SK-N-MC (cell line): Measurements from ENCODE around the gene PSPN.

Source experiments
- EZH2 ChIP-seq: fragments of 200-600 bp; sonication (generic); IDR thresholded peaks from one replicate; pipeline ENCODE4 v1.6.1; 2017; ENCODE audit warnings: antibody characterized with exemption
- POLR2AphosphoS5 ChIP-seq: IDR thresholded peaks from 2 replicates; pipeline ENCODE4 v1.6.1; 2012; ENCODE audit warnings: mild to moderate bottlenecking, low read depth, low read length, borderline replicate concordance

GRCh38 chr19:6362351-6362801 is 13.4 kb downstream of the PSPN start:
- TF ChIP-seq POLR2AphosphoS5 (no peak), EZH2 (no peak)
